ENCODE measurements around the gene AP3D1. TPM values are rescaled to one million over a fixed set of nuclear protein-coding genes. Genes with fewer than 3 reads are reported as not detected.

AP3D1 gene
- total RNA-seq, 1 experiment from 2014 or later: 103 TPM

DNA sequence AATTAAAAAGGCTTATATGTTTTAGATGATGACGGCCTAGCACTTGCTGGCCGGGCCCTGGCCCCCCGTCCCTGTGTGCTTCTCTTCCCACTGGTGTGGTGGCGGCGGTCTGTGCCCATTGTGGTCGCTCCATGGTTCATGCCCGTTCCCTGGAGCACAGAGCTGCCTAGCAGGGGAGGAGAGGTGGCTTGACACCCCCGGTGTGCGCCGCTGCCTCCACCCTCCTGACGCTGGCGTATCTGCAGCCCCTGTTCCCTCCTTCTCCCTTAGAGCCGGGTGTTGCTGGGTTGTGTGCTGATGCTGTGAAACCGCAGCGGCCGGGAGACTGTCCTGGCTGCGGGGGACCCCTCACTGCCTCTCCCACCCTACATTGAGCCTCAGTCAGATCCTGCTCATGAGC is 41.5 kb upstream of the AP3D1 start:
- H3K4me3 ChIP-seq (ENCODE audit: low read length): no peak overlapping the region
- no TSS peak for BruUV-seq (replicated peaks)
- H3K9me3 ChIP-seq (ENCODE audit: low read length): no peaks in the 10 kb centered on the region
- ATAC-seq (no peak), DNase-seq (no peak)
- no peaks in the 10 kb centered on the region for H3F3A ChIP-seq (ENCODE audit: low read length, unreplicated experiment)
- TF ChIP-seq EZH2 (IDR thresholded peaks at IDR 0.05; ENCODE audit: low read length, unreplicated experiment) (no peak), EZH2phosphoT487 (IDR thresholded peaks at IDR 0.05; ENCODE audit: borderline replicate concordance, low read length) (no peak)
- TF ChIP-seq, protein P1, sequence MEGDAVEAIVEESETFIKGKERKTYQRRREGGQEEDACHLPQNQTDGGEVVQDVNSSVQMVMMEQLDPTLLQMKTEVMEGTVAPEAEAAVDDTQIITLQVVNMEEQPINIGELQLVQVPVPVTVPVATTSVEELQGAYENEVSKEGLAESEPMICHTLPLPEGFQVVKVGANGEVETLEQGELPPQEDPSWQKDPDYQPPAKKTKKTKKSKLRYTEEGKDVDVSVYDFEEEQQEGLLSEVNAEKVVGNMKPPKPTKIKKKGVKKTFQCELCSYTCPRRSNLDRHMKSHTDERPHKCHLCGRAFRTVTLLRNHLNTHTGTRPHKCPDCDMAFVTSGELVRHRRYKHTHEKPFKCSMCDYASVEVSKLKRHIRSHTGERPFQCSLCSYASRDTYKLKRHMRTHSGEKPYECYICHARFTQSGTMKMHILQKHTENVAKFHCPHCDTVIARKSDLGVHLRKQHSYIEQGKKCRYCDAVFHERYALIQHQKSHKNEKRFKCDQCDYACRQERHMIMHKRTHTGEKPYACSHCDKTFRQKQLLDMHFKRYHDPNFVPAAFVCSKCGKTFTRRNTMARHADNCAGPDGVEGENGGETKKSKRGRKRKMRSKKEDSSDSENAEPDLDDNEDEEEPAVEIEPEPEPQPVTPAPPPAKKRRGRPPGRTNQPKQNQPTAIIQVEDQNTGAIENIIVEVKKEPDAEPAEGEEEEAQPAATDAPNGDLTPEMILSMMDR (conservative IDR thresholded peaks at IDR 0.05; ENCODE audit: low read depth, low read length): no peak
- no peak overlapping the region for H3K9ac ChIP-seq (ENCODE audit: low read length)
- POLR2A ChIA-PET (ENCODE audit: unreplicated experiment): no interaction called here
- CTCF ChIA-PET: no interaction called here
- no peaks in the 10 kb centered on the region for H3K4me1 ChIP-seq (ENCODE audit: insufficient read depth, low read length)
- no peaks in the 10 kb centered on the region for H4K20me1 ChIP-seq (ENCODE audit: low read length)
- no peak overlapping the region for H2AFZ ChIP-seq (ENCODE audit: low read length)
- intact Hi-C loops (cut with micrococcal nuclease): no loop called here
- no peaks in the 10 kb centered on the region for H3K27me3 ChIP-seq (ENCODE audit: low read length)
- no peaks in the 10 kb centered on the region for H3K36me3 ChIP-seq (ENCODE audit: low read depth, low read length)
- H3K4me2 ChIP-seq (ENCODE audit: low read length): no peak overlapping the region
- no peaks in the 10 kb centered on the region for H3K9me2 ChIP-seq (replicated peaks; ENCODE audit: low read length)
- no peak overlapping the region for H3K27ac ChIP-seq (ENCODE audit: low read length)
- 0 out of 2 replicates have a peak, but pooled peaks cover 23% of the 10 kb centered on the region for H3K79me2 ChIP-seq (ENCODE audit: low read length)

DNA sequence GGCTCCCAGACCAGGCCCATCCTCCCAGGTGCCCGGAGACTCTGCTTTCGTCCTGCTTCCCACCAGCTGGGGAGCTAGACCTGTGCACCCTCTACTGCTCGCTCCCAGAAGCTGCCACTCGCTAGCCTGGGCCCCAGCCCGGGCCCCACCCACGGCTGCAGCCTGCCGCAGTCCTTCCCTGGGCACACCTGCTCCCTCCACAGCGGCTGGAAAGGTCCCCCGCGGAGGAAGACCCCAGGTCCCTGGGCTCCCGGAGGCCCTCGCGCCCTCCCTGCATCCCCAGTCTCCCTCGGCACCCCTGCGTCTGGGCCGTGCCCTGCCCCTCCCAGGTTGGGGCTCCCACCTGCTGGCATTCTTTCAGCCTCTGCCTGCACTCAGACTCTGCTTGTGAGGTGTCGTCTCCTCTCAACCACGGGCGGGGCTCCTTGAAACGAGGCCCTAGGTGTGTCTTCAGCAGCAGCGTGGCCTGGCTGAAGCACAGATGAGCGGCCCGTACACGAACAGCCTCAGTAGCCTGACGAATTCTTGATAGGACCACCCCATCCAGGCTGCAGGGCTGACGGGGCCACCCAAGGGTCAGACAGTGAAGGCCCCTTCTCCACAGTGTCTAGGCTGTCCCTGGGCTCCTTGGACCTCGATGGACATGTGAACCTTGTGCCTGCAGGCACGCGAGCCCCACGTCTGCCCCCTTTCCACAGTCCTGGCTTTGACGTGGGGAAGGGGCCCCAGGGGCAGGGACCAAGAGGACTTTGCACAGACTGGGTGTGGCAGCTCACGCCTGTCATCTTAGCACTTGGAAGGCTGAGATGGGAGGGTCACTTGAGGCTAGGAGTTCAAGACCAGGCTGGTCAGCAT is 40.3 kb upstream of the AP3D1 start:
- DNase-seq: no peak
- ChIA-PET POLR2A (ENCODE audit: unreplicated experiment) (no interaction called here), CTCF (no interaction called here)
- Histone ChIP-seq H3K9me2 (replicated peaks; ENCODE audit: low read length) (no peaks in the 10 kb centered on the region), H3K4me1 (ENCODE audit: insufficient read depth, low read length) (no peaks in the 10 kb centered on the region), H3K4me3 (ENCODE audit: low read length) (no peak overlapping the region), H3K4me2 (ENCODE audit: low read length) (no peak overlapping the region), H3K9ac (ENCODE audit: low read length) (no peak overlapping the region), H4K20me1 (ENCODE audit: low read length) (no peaks in the 10 kb centered on the region), H3F3A (ENCODE audit: low read length, unreplicated experiment) (no peaks in the 10 kb centered on the region), H3K27me3 (ENCODE audit: low read length) (no peaks in the 10 kb centered on the region), H2AFZ (ENCODE audit: low read length) (no peak overlapping the region), H3K27ac (ENCODE audit: low read length) (no peak overlapping the region), H3K79me2 (ENCODE audit: low read length) (0 out of 2 replicates have a peak, but pooled peaks cover 12% of the 10 kb centered on the region), H3K36me3 (ENCODE audit: low read depth, low read length) (peaks cover 2% of the 10 kb centered on the region; the same call in 1 of the 2 replicates), H3K9me3 (ENCODE audit: low read length) (no peaks in the 10 kb centered on the region)
- intact Hi-C loops (cut with micrococcal nuclease): no loop called here
- BruUV-seq (replicated peaks): no TSS peak
- ATAC-seq: no peak
- TF ChIP-seq, protein P1 (conservative IDR thresholded peaks at IDR 0.05; ENCODE audit: low read depth, low read length): no peak
- TF ChIP-seq EZH2 (IDR thresholded peaks at IDR 0.05; ENCODE audit: low read length, unreplicated experiment) (no peak), EZH2phosphoT487 (IDR thresholded peaks at IDR 0.05; ENCODE audit: borderline replicate concordance, low read length) (no peak)

DNA sequence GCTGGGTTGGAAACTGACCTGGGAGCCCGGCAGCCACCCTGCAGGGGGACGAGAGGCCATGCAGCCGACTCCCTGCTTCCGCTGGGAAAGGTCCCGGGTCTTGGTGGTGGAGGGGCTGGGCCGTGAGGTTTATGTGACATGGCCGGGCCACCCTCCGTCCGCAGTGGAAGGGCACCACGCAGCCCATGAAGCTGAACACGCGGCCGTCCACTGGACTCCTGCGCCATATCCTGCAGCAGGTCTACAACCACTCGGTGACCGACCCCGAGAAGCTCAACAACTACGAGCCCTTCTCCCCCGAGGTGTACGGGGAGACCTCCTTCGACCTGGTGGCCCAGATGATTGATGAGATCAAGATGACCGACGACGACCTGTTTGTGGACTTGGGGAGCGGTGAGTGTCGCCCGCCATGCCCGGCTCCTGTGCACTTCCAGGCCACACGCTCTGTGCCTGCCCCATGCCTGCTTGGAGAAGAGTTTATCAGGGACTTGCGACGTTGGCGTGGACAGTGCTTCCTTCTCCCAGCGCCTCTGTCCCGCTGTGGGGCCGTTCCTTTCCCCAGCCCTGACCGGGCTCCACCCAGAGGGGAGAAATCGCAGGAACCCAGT is 39.6 kb upstream of the AP3D1 start:
- Histone ChIP-seq H3K4me2 (ENCODE audit: low read length) (no peak overlapping the region), H3K27me3 (ENCODE audit: low read length) (no peaks in the 10 kb centered on the region), H3K79me2 (ENCODE audit: low read length) (peaks cover 12% of the 10 kb centered on the region; the same call in 1 of the 2 replicates), H3K9ac (ENCODE audit: low read length) (no peak overlapping the region), H4K20me1 (ENCODE audit: low read length) (no peaks in the 10 kb centered on the region), H3K9me2 (replicated peaks; ENCODE audit: low read length) (no peaks in the 10 kb centered on the region), H3K36me3 (ENCODE audit: low read depth, low read length) (peaks cover 2% of the 10 kb centered on the region; the same call in 1 of the 2 replicates), H3K4me1 (ENCODE audit: insufficient read depth, low read length) (no peaks in the 10 kb centered on the region), H3F3A (ENCODE audit: low read length, unreplicated experiment) (no peaks in the 10 kb centered on the region), H2AFZ (ENCODE audit: low read length) (no peak overlapping the region), H3K4me3 (ENCODE audit: low read length) (no peak overlapping the region), H3K9me3 (ENCODE audit: low read length) (no peaks in the 10 kb centered on the region), H3K27ac (ENCODE audit: low read length) (no peak overlapping the region)
- ATAC-seq (no peak), DNase-seq (no peak)
- TF ChIP-seq EZH2 (IDR thresholded peaks at IDR 0.05; ENCODE audit: low read length, unreplicated experiment) (no peak), EZH2phosphoT487 (IDR thresholded peaks at IDR 0.05; ENCODE audit: borderline replicate concordance, low read length) (no peak)
- TF ChIP-seq, protein P1 (conservative IDR thresholded peaks at IDR 0.05; ENCODE audit: low read depth, low read length): no peak
- intact Hi-C loops (cut with micrococcal nuclease): no loop called here
- CTCF ChIA-PET: no interaction called here
- no TSS peak for BruUV-seq (replicated peaks)
- POLR2A ChIA-PET (ENCODE audit: unreplicated experiment): no interaction called here

Data from PC-3 (cell line).